Adipose tissue (tissue), 3 donors: ENCODE measurements around the gene ZFYVE21. TPM values are rescaled to one million over a fixed set of nuclear protein-coding genes. Genes with fewer than 3 reads are reported as not detected.

Experiments used
- H3K27ac ChIP-seq: one replicate; pipeline ENCODE4 v1.5.1; 2013; ENCODE audit warnings: low read depth, low read length
- WGBS, 3 donors: extraction: QIAGEN DNeasy Blood & Tissue Kit; methylation state at CpG; one replicate each; pipeline ENCODE4 v1.1.7; 2013; 5-methylcytosine and 5-hydroxymethylcytosine counted together
- polyA plus RNA-seq, 3 donors: library from polyadenylated mRNA; stranded (reverse); fragments of 200-250 nt; gene quantifications; one replicate each; pipeline ENCODE4 v1.2.3, GENCODE V29; 2013
- donor health status: healthy with polysubstance abuse.
- donor health status: Bipolar disorder and iron deficiency.
- donor health status: healthy.

Gene ZFYVE21
- polyA plus RNA-seq, 3 donors: 30.2 to 107 (median 81.8) TPM

GRCh38 chr14:103714063-103714724, 1.4 kb upstream of the ZFYVE21 start:
- 68 to 74% (median 73%) methylated on average over 16 of the region's 16 CpGs for WGBS, 3 donors

GRCh38 chr14:103716091-103716801, 636 bp downstream of the ZFYVE21 start:
- H3K27ac ChIP-seq: no peak overlapping the region
- WGBS, 3 donors: 2 to 4% (median 3%) methylated on average over 56 to 72 of the region's 72 CpGs

More at GRCh38 chr14:103714063-103714724, 1.4 kb upstream of the ZFYVE21 start:
- no peak overlapping the region for H3K27ac ChIP-seq

- 78 to 80% (median 79%) methylated on average over 17 of the region's 17 CpGs for WGBS, 3 donors
- H3K27ac ChIP-seq: peak overlapping the region; percentile 6
Measured at GRCh38 chr14:103716899-103717411, 1.3 kb downstream of the ZFYVE21 start.

GRCh38 chr14:103718572-103718971, 3.0 kb downstream of the ZFYVE21 start:
- H3K27ac ChIP-seq: no peak overlapping the region
- 61 to 67% (median 62%) methylated on average over 16 of the region's 16 CpGs for WGBS, 3 donors

GRCh38 chr14:103719751-103720150, 4.1 kb downstream of the ZFYVE21 start:
- no peak overlapping the region for H3K27ac ChIP-seq
- WGBS, 3 donors: 79 to 91% (median 89%) methylated on average over 8 of the region's 8 CpGs

- H3K27ac ChIP-seq: no peak overlapping the region
- 89 to 92% (median 91%) methylated on average over 26 of the region's 26 CpGs for WGBS, 3 donors
Measured at GRCh38 chr14:103721334-103722120, 5.9 kb downstream of the ZFYVE21 start.

- 76 to 86% (median 83%) methylated on average over 7 of the region's 7 CpGs for WGBS, 3 donors
- H3K27ac ChIP-seq: no peak overlapping the region
Measured at GRCh38 chr14:103723748-103724081, 8.1 kb downstream of the ZFYVE21 start.

- WGBS, 3 donors: 35 to 53% (median 52%) methylated on average over 20 of the region's 20 CpGs
- no peak overlapping the region for H3K27ac ChIP-seq
Measured at GRCh38 chr14:103724116-103724515, 8.5 kb downstream of the ZFYVE21 start.

GRCh38 chr14:103725001-103725682, 9.5 kb downstream of the ZFYVE21 start:
- H3K27ac ChIP-seq: no peak overlapping the region
- WGBS, 3 donors: 88 to 93% (median 92%) methylated on average over 28 to 29 of the region's 29 CpGs

- 77 to 94% (median 93%) methylated on average over 16 of the region's 16 CpGs for WGBS, 3 donors
- no peak overlapping the region for H3K27ac ChIP-seq
Measured at GRCh38 chr14:103725739-103726395, 10.3 kb downstream of the ZFYVE21 start.

GRCh38 chr14:103726474-103726873, 10.9 kb downstream of the ZFYVE21 start:
- H3K27ac ChIP-seq: no peak overlapping the region
- WGBS, 3 donors: 85 to 99% (median 95%) methylated on average over 17 to 18 of the region's 18 CpGs

GRCh38 chr14:103727313-103727980, 11.8 kb downstream of the ZFYVE21 start:
- H3K27ac ChIP-seq: no peak overlapping the region
- 73 to 86% (median 86%) methylated on average over 51 to 53 of the region's 53 CpGs for WGBS, 3 donors

- H3K27ac ChIP-seq: no peak overlapping the region
- 85 to 90% (median 90%) methylated on average over 18 to 19 of the region's 19 CpGs for WGBS, 3 donors
Measured at GRCh38 chr14:103728141-103728540, 12.5 kb downstream of the ZFYVE21 start.

GRCh38 chr14:103728721-103729120, 13.1 kb downstream of the ZFYVE21 start:
- WGBS, 3 donors: 59 to 91% (median 83%) methylated on average over 12 of the region's 12 CpGs
- H3K27ac ChIP-seq: no peak overlapping the region

GRCh38 chr14:103729496-103730448, 14.2 kb downstream of the ZFYVE21 start:
- H3K27ac ChIP-seq: no peak overlapping the region
- 59 to 84% (median 83%) methylated on average over 24 of the region's 24 CpGs for WGBS, 3 donors

- H3K27ac ChIP-seq: no peak overlapping the region
- WGBS, 3 donors: 33 to 71% (median 70%) methylated on average over 14 to 15 of the region's 15 CpGs
Measured at GRCh38 chr14:103730490-103731035, 15.0 kb downstream of the ZFYVE21 start.
